ENCODE data around the gene ZNF568. TPM values are rescaled to one million over a fixed set of nuclear protein-coding genes. Genes with fewer than 3 reads are reported as not detected.

ZNF568 gene
- total RNA-seq, 1 donor from 2014 or later = 13.2 TPM

DNA sequence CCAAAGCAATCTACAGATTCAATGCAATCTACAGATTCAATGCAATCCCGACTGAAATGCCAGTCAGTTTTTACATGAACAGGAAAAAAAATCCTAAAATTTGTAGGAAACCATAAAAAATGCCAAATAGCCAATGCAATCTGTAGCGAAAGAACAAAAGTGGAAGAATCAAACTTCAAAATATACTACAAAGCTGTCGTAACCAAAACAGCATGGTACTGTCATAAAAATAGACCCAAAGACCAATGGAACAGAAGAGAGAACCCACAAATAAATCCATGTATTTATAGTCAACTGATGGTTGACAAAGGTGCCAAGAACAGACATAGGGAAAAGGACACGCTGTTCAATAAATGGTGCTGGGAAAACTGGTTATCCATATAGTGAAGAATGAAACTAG is 17.7 kb upstream of the ZNF568 start:
- H3K9me3 Mint-ChIP-seq (ENCODE audit: unreplicated experiment) = peaks cover 52% of the 10 kb centered on the region

DNA sequence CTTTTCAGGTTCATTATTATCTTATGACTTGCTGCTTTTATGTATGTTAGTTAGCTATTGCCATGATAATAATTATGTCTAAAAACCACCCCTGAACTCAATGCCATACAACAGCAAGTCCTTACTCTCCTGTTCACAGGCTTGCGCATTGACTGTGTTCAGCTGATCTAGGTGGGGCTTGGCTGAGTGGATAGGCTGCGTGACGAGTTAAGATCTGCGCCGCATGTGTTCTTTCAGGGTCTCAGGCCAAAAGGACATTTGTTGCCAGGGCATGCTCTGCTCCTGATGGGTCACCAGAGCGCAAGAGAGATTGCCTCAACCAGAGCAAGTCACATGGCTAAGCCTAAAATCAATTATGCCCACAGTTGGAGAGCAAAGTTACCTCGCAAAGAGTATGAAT is 859 bp downstream of the ZNF568 start:
- TF ChIP-seq, protein P1, sequence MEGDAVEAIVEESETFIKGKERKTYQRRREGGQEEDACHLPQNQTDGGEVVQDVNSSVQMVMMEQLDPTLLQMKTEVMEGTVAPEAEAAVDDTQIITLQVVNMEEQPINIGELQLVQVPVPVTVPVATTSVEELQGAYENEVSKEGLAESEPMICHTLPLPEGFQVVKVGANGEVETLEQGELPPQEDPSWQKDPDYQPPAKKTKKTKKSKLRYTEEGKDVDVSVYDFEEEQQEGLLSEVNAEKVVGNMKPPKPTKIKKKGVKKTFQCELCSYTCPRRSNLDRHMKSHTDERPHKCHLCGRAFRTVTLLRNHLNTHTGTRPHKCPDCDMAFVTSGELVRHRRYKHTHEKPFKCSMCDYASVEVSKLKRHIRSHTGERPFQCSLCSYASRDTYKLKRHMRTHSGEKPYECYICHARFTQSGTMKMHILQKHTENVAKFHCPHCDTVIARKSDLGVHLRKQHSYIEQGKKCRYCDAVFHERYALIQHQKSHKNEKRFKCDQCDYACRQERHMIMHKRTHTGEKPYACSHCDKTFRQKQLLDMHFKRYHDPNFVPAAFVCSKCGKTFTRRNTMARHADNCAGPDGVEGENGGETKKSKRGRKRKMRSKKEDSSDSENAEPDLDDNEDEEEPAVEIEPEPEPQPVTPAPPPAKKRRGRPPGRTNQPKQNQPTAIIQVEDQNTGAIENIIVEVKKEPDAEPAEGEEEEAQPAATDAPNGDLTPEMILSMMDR (IDR thresholded peaks at IDR 0.05) = no peak
- peak overlapping the region; percentile 93 for H3K27ac Mint-ChIP-seq (ENCODE audit: unreplicated experiment)
- no peaks in the 10 kb centered on the region for H3K27me3 Mint-ChIP-seq (ENCODE audit: unreplicated experiment)
- peaks cover 60% of the 10 kb centered on the region for H3K36me3 Mint-ChIP-seq (ENCODE audit: unreplicated experiment)
- H3K4me1 Mint-ChIP-seq (ENCODE audit: unreplicated experiment) = peaks cover 20% of the 10 kb centered on the region
- no peak for DNase-seq (ENCODE audit: extremely low spot score, unreplicated experiment)
- peaks cover 37% of the 10 kb centered on the region for H3K9me3 Mint-ChIP-seq (ENCODE audit: unreplicated experiment)
- peak overlapping the region; percentile 90 for H3K4me3 Mint-ChIP-seq (ENCODE audit: unreplicated experiment)

More for the DNA sequence above, 17.7 kb upstream of the ZNF568 start:
- peaks cover 84% of the 10 kb centered on the region for H3K36me3 Mint-ChIP-seq (ENCODE audit: unreplicated experiment)
- no peak overlapping the region for H3K27ac Mint-ChIP-seq (ENCODE audit: unreplicated experiment)
- DNase-seq (ENCODE audit: extremely low spot score, unreplicated experiment) = no peak
- H3K4me3 Mint-ChIP-seq (ENCODE audit: unreplicated experiment) = no peak overlapping the region
- H3K27me3 Mint-ChIP-seq (ENCODE audit: unreplicated experiment) = no peaks in the 10 kb centered on the region
- no peaks in the 10 kb centered on the region for H3K4me1 Mint-ChIP-seq (ENCODE audit: unreplicated experiment)
- TF ChIP-seq, protein P1 (IDR thresholded peaks at IDR 0.05) = no peak

DNA sequence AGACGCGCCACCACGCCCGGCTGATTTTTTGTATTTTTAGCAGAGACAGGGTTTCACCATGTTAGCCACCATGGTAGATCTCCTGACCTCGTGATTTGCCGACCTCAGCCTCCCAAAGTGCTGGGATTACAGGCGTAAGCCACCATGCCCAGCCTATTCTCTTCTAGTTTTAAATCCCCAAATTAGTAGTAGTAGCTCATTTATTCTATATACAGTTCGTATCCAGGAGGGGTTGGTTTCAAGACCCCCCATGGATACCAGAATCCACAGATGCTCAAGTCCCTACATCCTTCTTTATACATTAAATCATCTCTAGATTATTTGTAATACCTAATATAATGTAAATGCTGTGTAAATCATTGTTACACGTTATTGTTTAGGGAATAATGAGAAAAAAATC is 2.0 kb downstream of the ZNF568 start:
- Mint-ChIP-seq H3K4me3 (ENCODE audit: unreplicated experiment) (peak overlapping the region; percentile 14), H3K27ac (ENCODE audit: unreplicated experiment) (no peak overlapping the region), H3K9me3 (ENCODE audit: unreplicated experiment) (peaks cover 35% of the 10 kb centered on the region), H3K4me1 (ENCODE audit: unreplicated experiment) (peaks cover 20% of the 10 kb centered on the region), H3K36me3 (ENCODE audit: unreplicated experiment) (peaks cover 62% of the 10 kb centered on the region), H3K27me3 (ENCODE audit: unreplicated experiment) (no peaks in the 10 kb centered on the region)
- no peak for DNase-seq (ENCODE audit: extremely low spot score, unreplicated experiment)
- TF ChIP-seq, protein P1 (IDR thresholded peaks at IDR 0.05) = no peak

DNA sequence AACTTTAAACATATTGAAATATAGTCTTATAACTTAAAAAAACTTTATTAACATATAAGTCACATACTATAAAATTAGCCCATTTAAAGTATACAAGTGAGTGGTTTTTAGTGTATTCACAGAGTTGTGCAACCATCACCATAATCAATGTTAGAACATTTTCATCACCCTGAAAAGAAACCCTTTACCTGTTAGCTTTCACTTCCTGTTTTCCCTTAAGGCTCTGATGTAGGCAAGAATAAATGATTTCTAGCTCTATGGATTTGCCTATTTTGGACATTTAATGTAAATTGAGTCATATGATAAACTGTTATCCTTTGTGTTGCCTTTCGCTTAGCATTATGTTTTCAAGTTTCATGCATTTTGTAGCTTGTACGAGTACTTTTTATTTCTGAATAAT is 15.6 kb downstream of the ZNF568 start:
- Mint-ChIP-seq H3K9me3 (ENCODE audit: unreplicated experiment) (peaks cover 40% of the 10 kb centered on the region), H3K27ac (ENCODE audit: unreplicated experiment) (no peak overlapping the region), H3K4me1 (ENCODE audit: unreplicated experiment) (no peaks in the 10 kb centered on the region), H3K27me3 (ENCODE audit: unreplicated experiment) (no peaks in the 10 kb centered on the region), H3K4me3 (ENCODE audit: unreplicated experiment) (no peak overlapping the region), H3K36me3 (ENCODE audit: unreplicated experiment) (peaks cover 75% of the 10 kb centered on the region)
- DNase-seq (ENCODE audit: extremely low spot score, unreplicated experiment) = no peak
- TF ChIP-seq, protein P1 (IDR thresholded peaks at IDR 0.05) = no peak

DNA sequence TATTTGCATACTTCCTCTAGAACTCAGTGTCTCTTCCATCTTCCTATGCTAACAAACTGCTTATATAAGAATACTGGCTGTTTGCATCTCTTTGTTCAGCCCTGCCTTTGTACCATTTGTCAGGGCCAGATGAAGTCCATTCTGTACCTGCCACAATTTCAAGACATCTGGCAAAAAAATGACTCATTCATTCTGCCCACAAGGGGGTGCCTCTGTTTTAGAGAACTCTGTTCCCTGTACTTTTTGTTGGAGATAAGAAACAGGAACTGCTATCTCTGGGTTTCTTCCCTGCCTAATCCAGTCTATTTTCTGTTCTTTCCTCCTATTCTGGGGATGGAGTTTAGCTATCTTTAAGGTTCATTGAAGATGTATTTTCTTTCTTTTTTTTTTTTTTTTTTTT is 23.0 kb downstream of the ZNF568 start:
- Mint-ChIP-seq H3K36me3 (ENCODE audit: unreplicated experiment) (peaks cover 83% of the 10 kb centered on the region), H3K4me1 (ENCODE audit: unreplicated experiment) (no peaks in the 10 kb centered on the region), H3K9me3 (ENCODE audit: unreplicated experiment) (peaks cover 62% of the 10 kb centered on the region), H3K4me3 (ENCODE audit: unreplicated experiment) (no peak overlapping the region), H3K27me3 (ENCODE audit: unreplicated experiment) (no peaks in the 10 kb centered on the region), H3K27ac (ENCODE audit: unreplicated experiment) (no peak overlapping the region)
- DNase-seq (ENCODE audit: extremely low spot score, unreplicated experiment) = no peak
- TF ChIP-seq, protein P1 (IDR thresholded peaks at IDR 0.05) = no peak
